HG03139 (cell line): Measurements from ENCODE around the gene NEURL1.
"Not testable (repeated sequence)": the region's sequence is repeated elsewhere in the genome, so short reads cannot be mapped to it uniquely, and the experiment has no call there.

Source experiments
- ATAC-seq: cut with Tn5 transposase; IDR thresholded peaks from one replicate; pipeline ENCODE4 v1.9.1; 2021; ENCODE audit not compliant: unreplicated experiment

NEURL1 gene

GRCh38 chr10:103620891-103621782 lies 127.6 kb downstream of the NEURL1 start:
- no peak for ATAC-seq

- ATAC-seq: no peak
Observed at GRCh38 chr10:103621783-103622125, 128.2 kb downstream of the NEURL1 start.

- ATAC-seq: no peak
Observed at GRCh38 chr10:103622286-103622685, 128.8 kb downstream of the NEURL1 start.

GRCh38 chr10:103622935-103623574 lies 129.6 kb downstream of the NEURL1 start:
- no peak for ATAC-seq

GRCh38 chr10:103626178-103626577 lies 132.7 kb downstream of the NEURL1 start:
- no peak for ATAC-seq

GRCh38 chr10:103627111-103627892 lies 133.8 kb downstream of the NEURL1 start:
- ATAC-seq: no peak

GRCh38 chr10:103627893-103628292 lies 134.4 kb downstream of the NEURL1 start:
- no peak for ATAC-seq

- no peak for ATAC-seq
Observed at GRCh38 chr10:103629581-103629980, 136.1 kb downstream of the NEURL1 start.

- ATAC-seq: no peak
Observed at GRCh38 chr10:103630156-103630555, 136.7 kb downstream of the NEURL1 start.

- no peak for ATAC-seq
Observed at GRCh38 chr10:103632247-103632642, 138.7 kb downstream of the NEURL1 start.

- not testable (repeated sequence) for ATAC-seq
Observed at GRCh38 chr10:103632871-103633270, 139.4 kb downstream of the NEURL1 start.

GRCh38 chr10:103633846-103634245 lies 140.3 kb downstream of the NEURL1 start:
- no peak for ATAC-seq

- ATAC-seq: no peak
Observed at GRCh38 chr10:103635580-103635979, 142.1 kb downstream of the NEURL1 start.

- no peak for ATAC-seq
Observed at GRCh38 chr10:103636492-103636891, 143.0 kb downstream of the NEURL1 start.

GRCh38 chr10:103637011-103637410 lies 143.5 kb downstream of the NEURL1 start:
- ATAC-seq: no peak

- no peak for ATAC-seq
Observed at GRCh38 chr10:103637927-103638557, 144.5 kb downstream of the NEURL1 start.

GRCh38 chr10:103638948-103639347 lies 145.4 kb downstream of the NEURL1 start:
- ATAC-seq: no peak

GRCh38 chr10:103640436-103641181 lies 147.1 kb downstream of the NEURL1 start:
- ATAC-seq: no peak

GRCh38 chr10:103641326-103641725 lies 147.8 kb downstream of the NEURL1 start:
- ATAC-seq: no peak
